ENCODE measurements around the gene ADAMTSL2. TPM values are rescaled to one million over a fixed set of nuclear protein-coding genes. Genes with fewer than 3 reads are reported as not detected.

The ADAMTSL2 gene
- total and polyA plus RNA-seq, 8 donors: 1.3 to 20.6 (median 2.6) TPM; not detected in 2

- H3K27me3 ChIP-seq: peaks cover 0 to 72% (median 13%) of the 10 kb centered on the region in 3 donors
- TF ChIP-seq POLR2A (IDR thresholded peaks at IDR 0.05): no peak
- no peak for TF ChIP-seq POLR2AphosphoS5 (IDR thresholded peaks at IDR 0.05)
- TF ChIP-seq, protein P1, sequence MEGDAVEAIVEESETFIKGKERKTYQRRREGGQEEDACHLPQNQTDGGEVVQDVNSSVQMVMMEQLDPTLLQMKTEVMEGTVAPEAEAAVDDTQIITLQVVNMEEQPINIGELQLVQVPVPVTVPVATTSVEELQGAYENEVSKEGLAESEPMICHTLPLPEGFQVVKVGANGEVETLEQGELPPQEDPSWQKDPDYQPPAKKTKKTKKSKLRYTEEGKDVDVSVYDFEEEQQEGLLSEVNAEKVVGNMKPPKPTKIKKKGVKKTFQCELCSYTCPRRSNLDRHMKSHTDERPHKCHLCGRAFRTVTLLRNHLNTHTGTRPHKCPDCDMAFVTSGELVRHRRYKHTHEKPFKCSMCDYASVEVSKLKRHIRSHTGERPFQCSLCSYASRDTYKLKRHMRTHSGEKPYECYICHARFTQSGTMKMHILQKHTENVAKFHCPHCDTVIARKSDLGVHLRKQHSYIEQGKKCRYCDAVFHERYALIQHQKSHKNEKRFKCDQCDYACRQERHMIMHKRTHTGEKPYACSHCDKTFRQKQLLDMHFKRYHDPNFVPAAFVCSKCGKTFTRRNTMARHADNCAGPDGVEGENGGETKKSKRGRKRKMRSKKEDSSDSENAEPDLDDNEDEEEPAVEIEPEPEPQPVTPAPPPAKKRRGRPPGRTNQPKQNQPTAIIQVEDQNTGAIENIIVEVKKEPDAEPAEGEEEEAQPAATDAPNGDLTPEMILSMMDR (IDR thresholded peaks at IDR 0.05): no peak
- no peaks in the 10 kb centered on the region for H3K36me3 ChIP-seq
- no peaks in the 10 kb centered on the region for H3K9me3 ChIP-seq
- H3K27ac ChIP-seq: no peak overlapping the region
- peaks cover 0 to 5% (median 0%) of the 10 kb centered on the region in 4 donors for H3K4me1 ChIP-seq
- no peak for DNase-seq
- intact Hi-C loops (cut with DNase I; ENCODE audit: low total_unique reads): no loop called here
- H3K4me3 ChIP-seq: no peak overlapping the region
- 39 to 47% (median 46%) methylated on average over 18 to 41 of the region's 41 CpGs for WGBS, 5 donors
Observed at GRCh38 chr9:133578524-133579441, 44.3 kb downstream of the ADAMTSL2 start.

DNA sequence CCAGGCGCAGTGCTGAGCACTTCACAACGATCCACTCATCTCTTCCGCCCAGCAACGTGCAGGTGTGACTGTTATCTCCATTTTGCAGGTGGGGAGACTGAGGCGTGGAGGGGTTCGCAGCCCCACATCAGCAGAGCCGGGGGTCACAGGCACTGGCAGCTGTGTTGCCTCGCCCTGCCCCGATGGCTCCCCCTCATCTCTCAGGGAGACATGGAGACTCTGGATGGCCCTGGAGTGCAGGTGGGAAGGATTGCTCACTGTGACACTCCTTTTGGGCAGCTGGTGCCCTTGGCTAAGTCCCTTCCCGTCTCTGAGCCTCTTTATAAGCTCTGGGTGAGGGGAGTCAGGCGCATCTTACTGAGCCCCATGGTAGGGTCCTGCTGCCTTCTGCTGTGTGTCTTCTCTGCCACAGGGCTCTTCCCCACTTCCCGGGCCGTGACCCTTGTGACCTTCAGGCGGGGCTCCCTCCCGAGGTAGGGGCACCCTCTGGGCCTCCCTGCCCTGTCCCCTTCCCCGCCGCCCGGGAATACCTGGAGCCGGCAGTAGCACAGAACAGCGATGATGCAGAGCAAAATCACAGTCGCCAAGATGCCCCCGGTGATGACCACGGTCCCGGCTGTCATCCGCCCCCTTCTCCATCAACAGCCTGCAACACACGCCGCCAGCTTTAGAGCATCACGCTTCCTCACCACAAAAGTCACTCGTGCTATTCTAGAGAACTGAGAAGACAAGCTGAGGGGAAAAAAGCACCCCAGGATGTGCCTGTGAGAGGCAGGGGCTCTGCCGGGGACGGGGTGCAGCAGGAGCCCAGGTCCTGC lies 45.3 kb downstream of the ADAMTSL2 start:
- Histone ChIP-seq H3K27me3 (peaks cover 0 to 80% (median 22%) of the 10 kb centered on the region in 3 donors), H3K27ac (no peak overlapping the region), H3K4me1 (peaks cover 6 to 10% (median 8%) of the 10 kb centered on the region in 4 donors), H3K4me3 (no peak overlapping the region), H3K9me3 (no peaks in the 10 kb centered on the region), H3K36me3 (no peaks in the 10 kb centered on the region)
- no peak for TF ChIP-seq POLR2AphosphoS5 (IDR thresholded peaks at IDR 0.05)
- TF ChIP-seq, protein P1 (IDR thresholded peaks at IDR 0.05): no peak
- intact Hi-C loops (cut with DNase I; ENCODE audit: low total_unique reads): no loop called here
- DNase-seq: no peak
- WGBS, 5 donors: 73 to 84% (median 75%) methylated on average over 24 to 31 of the region's 31 CpGs

DNA sequence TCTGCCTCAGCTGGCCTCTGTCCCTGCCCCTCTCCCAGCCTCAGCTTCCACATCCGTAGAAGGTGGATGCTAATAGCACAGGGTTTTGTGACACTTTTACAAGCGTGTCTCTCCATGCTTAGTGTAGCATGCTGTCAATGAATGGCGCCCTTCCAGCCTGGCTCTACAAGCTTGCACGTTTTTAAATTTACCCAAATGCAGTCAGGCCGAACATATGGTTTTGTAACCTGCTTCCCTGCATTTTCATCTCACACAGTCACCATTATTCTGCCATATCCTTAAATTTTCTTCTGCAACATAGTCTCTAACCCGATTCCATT lies 45.9 kb downstream of the ADAMTSL2 start:
- H3K27ac ChIP-seq: no peak overlapping the region
- H3K27me3 ChIP-seq: peaks cover 0 to 84% (median 28%) of the 10 kb centered on the region in 3 donors
- WGBS, 5 donors: 68 to 81% (median 69%) methylated on average over 6 of the region's 6 CpGs
- TF ChIP-seq POLR2AphosphoS5 (IDR thresholded peaks at IDR 0.05) (no peak), POLR2A (IDR thresholded peaks at IDR 0.05) (no peak), EP300 (IDR thresholded peaks at IDR 0.05) (no peak)
- TF ChIP-seq, protein P1 (IDR thresholded peaks at IDR 0.05): no peak
- H3K4me3 ChIP-seq: no peak overlapping the region
- H3K36me3 ChIP-seq: no peaks in the 10 kb centered on the region
- intact Hi-C loops (cut with DNase I; ENCODE audit: low total_unique reads): no loop called here
- H3K9me3 ChIP-seq: no peaks in the 10 kb centered on the region
- DNase-seq: no peak
- peaks cover 11 to 15% (median 13%) of the 10 kb centered on the region in 4 donors for H3K4me1 ChIP-seq

GRCh38 chr9:133581011-133581410 lies 46.5 kb downstream of the ADAMTSL2 start:
- no peak overlapping the region for H3K27ac ChIP-seq
- no peaks in the 10 kb centered on the region for H3K9me3 ChIP-seq
- H3K27me3 ChIP-seq: peaks cover 0 to 84% (median 34%) of the 10 kb centered on the region in 3 donors
- H3K36me3 ChIP-seq: no peaks in the 10 kb centered on the region
- peaks cover 11 to 21% (median 18%) of the 10 kb centered on the region in 4 donors for H3K4me1 ChIP-seq
- 69 to 75% (median 75%) methylated on average over 4 of the region's 4 CpGs for WGBS, 5 donors
- intact Hi-C loops (cut with DNase I; ENCODE audit: low total_unique reads): no loop called here
- no peak overlapping the region for H3K4me3 ChIP-seq
- TF ChIP-seq EP300 (IDR thresholded peaks at IDR 0.05): no peak
- TF ChIP-seq, protein P1 (IDR thresholded peaks at IDR 0.05): no peak
- no peak for TF ChIP-seq POLR2A (IDR thresholded peaks at IDR 0.05)
- TF ChIP-seq POLR2AphosphoS5 (IDR thresholded peaks at IDR 0.05): no peak
- DNase-seq: no peak
